GM23338 (cell line): Measurements from ENCODE around the gene SLC9C1. TPM values are rescaled to one million over a fixed set of nuclear protein-coding genes. Genes with fewer than 3 reads are reported as not detected.

Source experiments
- ATAC-seq: fragments of 200-7000 bp; cut with Tn5 transposase; 3 replicates; pipeline ENCODE4 v1.9.1; 2020
- DNase-seq: peaks from one replicate; pipeline ENCODE4 v3.0.0-alpha.2; 2015; ENCODE audit warnings: low spot score
- H2AFZ ChIP-seq: fragments of 200-600 bp; sonication (generic); 2 replicates; pipeline ENCODE4 v1.8.0; 2016; ENCODE audit warnings: antibody characterized with exemption, mild to moderate bottlenecking, moderate library complexity
- H3F3A ChIP-seq: fragments of 200-600 bp; sonication (generic); replicated peaks from 2 replicates; pipeline ENCODE4 v1.8.0; 2017; ENCODE audit warnings: antibody characterized with exemption, mixed run types, low read depth
- H3K27ac ChIP-seq: fragments of 200-600 bp; sonication (generic); 2 replicates; pipeline ENCODE4 v1.6.1; 2016; ENCODE audit warnings: low read depth
- H3K27me3 ChIP-seq: fragments of 200-600 bp; sonication (generic); 2 replicates; pipeline ENCODE4 v1.8.0; 2016; ENCODE audit warnings: mild to moderate bottlenecking, mixed run types, moderate library complexity; ENCODE audit not compliant: insufficient read depth
- H3K36me3 ChIP-seq: fragments of 200-600 bp; sonication (generic); 2 replicates; pipeline ENCODE4 v1.8.0; 2016; ENCODE audit warnings: mild to moderate bottlenecking; ENCODE audit not compliant: insufficient read depth
- H3K4me1 ChIP-seq: fragments of 200-600 bp; sonication (generic); 2 replicates; pipeline ENCODE4 v1.8.0; 2016; ENCODE audit warnings: mild to moderate bottlenecking, moderate library complexity; ENCODE audit not compliant: insufficient read depth
- H3K4me2 ChIP-seq: fragments of 200-600 bp; sonication (generic); 2 replicates; pipeline ENCODE4 v1.7.1; 2017; ENCODE audit warnings: mixed run types
- H3K4me3 ChIP-seq: fragments of 200-600 bp; sonication (generic); 2 replicates; pipeline ENCODE4 v1.6.1; 2016; ENCODE audit warnings: mixed run types
- H3K79me2 ChIP-seq: fragments of 200-600 bp; sonication (generic); replicated peaks from 2 replicates; pipeline ENCODE4 v1.8.0; 2017; ENCODE audit warnings: mild to moderate bottlenecking; ENCODE audit not compliant: insufficient read depth
- H3K9me2 ChIP-seq: fragments of 200-600 bp; sonication (generic); 2 replicates; pipeline ENCODE4 v1.8.0; 2017; ENCODE audit not compliant: insufficient read depth
- H4K20me1 ChIP-seq: fragments of 200-600 bp; sonication (generic); replicated peaks from 2 replicates; pipeline ENCODE4 v1.8.0; 2017; ENCODE audit warnings: mild to moderate bottlenecking; ENCODE audit not compliant: insufficient read depth
- H3K27ac Mint-ChIP-seq: 2 replicates; pipeline ENCODE4 v1.8.0; 2020; ENCODE audit warnings: inconsistent platforms, mild to moderate bottlenecking, moderate library complexity, mixed read lengths
- H3K27me3 Mint-ChIP-seq: 3 replicates; pipeline ENCODE4 v1.8.0; 2022; ENCODE audit warnings: low read depth, mild to moderate bottlenecking, moderate library complexity, mixed read lengths, inconsistent platforms; ENCODE audit not compliant: insufficient read depth, poor library complexity
- H3K36me3 Mint-ChIP-seq: 3 replicates; pipeline ENCODE4 v1.8.0; 2021; ENCODE audit warnings: low read depth, mild to moderate bottlenecking, inconsistent platforms, moderate library complexity, mixed read lengths
- H3K4me1 Mint-ChIP-seq: 3 replicates; pipeline ENCODE4 v1.8.0; 2020; ENCODE audit warnings: mild to moderate bottlenecking, inconsistent platforms, mixed read lengths
- H3K4me3 Mint-ChIP-seq: 3 replicates; pipeline ENCODE4 v1.8.0; 2021; ENCODE audit warnings: moderate library complexity, mild to moderate bottlenecking, inconsistent platforms, mixed read lengths
- H3K9me3 Mint-ChIP-seq: 3 replicates; pipeline ENCODE4 v1.8.0; 2020; ENCODE audit warnings: moderate library complexity, mild to moderate bottlenecking, inconsistent platforms, mixed read lengths
- CREB1 ChIP-seq: fragments of 250-450 bp; sonication (Bioruptor Pico); IDR thresholded peaks from 2 replicates; pipeline ENCODE4 v1.5.0; 2020; ENCODE audit warnings: low read depth, mild to moderate bottlenecking, moderate library complexity
- EZH2 ChIP-seq: fragments of 200-600 bp; sonication (generic); IDR thresholded peaks from one replicate; pipeline ENCODE4 v1.8.0; 2017; ENCODE audit warnings: antibody characterized with exemption, mild to moderate bottlenecking, low read depth; ENCODE audit not compliant: unreplicated experiment
- JUNB ChIP-seq: IDR thresholded peaks from one replicate; pipeline ENCODE4 v1.6.1; 2016; ENCODE audit warnings: antibody characterized with exemption; ENCODE audit not compliant: unreplicated experiment
- NANOG ChIP-seq: IDR thresholded peaks from 2 replicates; pipeline ENCODE4 v1.6.1; 2016; ENCODE audit warnings: antibody characterized with exemption, borderline replicate concordance
- POLR2AphosphoS5 ChIP-seq: IDR thresholded peaks from 2 replicates; pipeline ENCODE4 v1.6.1; 2016; ENCODE audit warnings: antibody characterized with exemption, low read depth
- STAT1 ChIP-seq: IDR thresholded peaks from one replicate; pipeline ENCODE4 v1.6.1; 2016; ENCODE audit warnings: antibody characterized with exemption; ENCODE audit not compliant: unreplicated experiment
- ZNF114 ChIP-seq: fragments of 250-450 bp; sonication (Bioruptor Pico); IDR thresholded peaks from 2 replicates; pipeline ENCODE4 v1.5.0; 2020; ENCODE audit warnings: mild to moderate bottlenecking, moderate library complexity
- ZNF331 ChIP-seq: fragments of 250-450 bp; sonication (Bioruptor Pico); IDR thresholded peaks from 2 replicates; pipeline ENCODE4 v1.5.0; 2020; ENCODE audit warnings: low read depth, mild to moderate bottlenecking, moderate library complexity
- polyA plus RNA-seq: library from polyadenylated mRNA; unstranded; fragments of >200 nt; fragmentation: Nextera tagmentation; extraction: Ambion mirVana; gene quantifications from 2 replicates; pipeline ENCODE4 v1.2.1, GENCODE V29; 2016
- total RNA-seq: library from RNA; depleted of rRNA; stranded (reverse); fragments of >200 nt; shearing (Covaris generic); gene quantifications from 2 replicates; pipeline ENCODE4 v1.2.3, GENCODE V29; 2014
- TF ChIP-seq, protein P1 (sequence below): IDR thresholded peaks from one replicate; pipeline ENCODE4 v1.6.1; 2018; ENCODE audit warnings: antibody characterized with exemption; ENCODE audit not compliant: unreplicated experiment
- TF ChIP-seq, protein P2 (sequence below), 2 experiments: fragments of 200-600 bp in 1 of 2; sonication (generic) in 1 of 2; conservative IDR thresholded peaks; 2 replicates each; pipeline versions ENCODE4 v1.5.1 to v1.6.1; 2016 to 2017; ENCODE audit warnings: antibody characterized with exemption in 2 of 2, low read depth in 2 of 2, mild to moderate bottlenecking in 2 of 2, moderate library complexity in 1 of 2
- TF ChIP-seq, protein P3 (sequence below): IDR thresholded peaks from 2 replicates; pipeline ENCODE4 v1.6.1; 2016; ENCODE audit warnings: antibody characterized with exemption

The SLC9C1 gene
- total and polyA plus RNA-seq, 2 experiments from 2014 or later = 0.97 to 1.8 TPM

DNA sequence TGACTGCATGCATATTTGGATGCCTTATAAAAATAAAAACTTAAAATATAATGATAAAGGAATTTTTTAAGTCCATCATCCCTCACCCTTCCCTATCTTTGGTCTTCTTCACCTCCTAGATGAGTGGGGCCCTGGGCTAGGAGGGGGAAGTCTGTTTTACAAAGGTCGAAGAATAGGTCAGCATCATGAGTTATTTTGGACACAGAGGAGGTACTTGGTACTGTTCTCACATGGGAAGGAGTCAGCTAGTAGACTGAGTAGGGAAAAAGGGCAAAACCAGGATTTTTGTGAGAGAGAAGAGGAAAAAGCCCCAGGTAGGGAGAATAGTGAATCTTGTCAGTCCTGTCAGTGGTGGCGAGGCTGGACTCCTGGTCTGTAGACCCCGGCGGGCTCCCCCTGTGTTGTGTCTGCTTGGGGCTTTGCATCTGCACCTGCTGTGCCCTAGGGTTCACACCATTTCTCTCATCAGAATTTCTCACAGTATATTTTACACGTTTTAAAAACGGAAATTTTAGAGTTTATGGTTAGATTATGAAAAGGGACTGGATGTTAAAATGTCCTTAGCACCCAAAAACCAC, 178.1 kb downstream of the SLC9C1 start:
- Histone ChIP-seq H2AFZ (no peak overlapping the region), H3K27me3 (no peaks in the 10 kb centered on the region)

DNA sequence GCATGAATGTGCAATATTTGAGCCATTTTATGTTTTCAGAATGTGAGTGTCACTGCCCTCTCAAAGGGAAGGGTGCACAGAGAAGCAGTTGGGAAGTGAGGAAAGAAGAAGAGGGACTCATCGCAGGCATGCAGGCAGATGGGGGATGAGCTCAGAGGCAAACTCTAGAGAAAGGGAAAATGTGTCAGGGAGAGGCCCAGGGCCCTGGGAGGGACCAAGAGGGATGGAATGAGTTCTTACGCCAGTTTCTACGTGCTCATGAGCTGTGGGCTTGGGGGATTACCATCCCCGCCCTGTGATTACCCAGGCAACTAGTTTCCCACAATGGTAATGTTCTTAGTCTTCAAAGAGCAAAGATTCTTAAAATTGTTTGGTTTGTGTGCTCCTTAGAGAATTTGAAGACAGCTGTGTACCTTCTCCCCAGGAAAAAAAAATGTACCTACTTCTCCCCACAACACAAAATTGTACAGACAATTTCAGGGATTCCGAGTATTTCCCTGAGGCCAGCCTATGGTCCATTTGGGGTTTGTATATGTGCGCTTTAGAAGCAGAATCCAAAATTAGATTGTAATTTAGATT, 178.8 kb downstream of the SLC9C1 start:
- Histone ChIP-seq H2AFZ (no peak overlapping the region), H3K27ac (no peak overlapping the region), H4K20me1 (no peaks in the 10 kb centered on the region), H3K4me3 (no peak overlapping the region), H3K4me2 (no peak overlapping the region), H3K4me1 (peaks cover 16% of the 10 kb centered on the region), H3K36me3 (no peaks in the 10 kb centered on the region; the same call in 1 of the 2 replicates), H3K27me3 (no peaks in the 10 kb centered on the region), H3K79me2 (no peaks in the 10 kb centered on the region), H3K9me2 (no peaks in the 10 kb centered on the region), H3F3A (0 out of 2 replicates have a peak, but pooled peaks cover 4% of the 10 kb centered on the region)
- H3K4me1 Mint-ChIP-seq = peaks cover 15% of the 10 kb centered on the region
- peaks cover 11% of the 10 kb centered on the region; the same call in 2 of the 3 replicates for H3K36me3 Mint-ChIP-seq
- H3K27ac Mint-ChIP-seq = no peak overlapping the region
- H3K27me3 Mint-ChIP-seq = peaks cover 2% of the 10 kb centered on the region
- no peak overlapping the region for H3K4me3 Mint-ChIP-seq
- DNase-seq (no peak), ATAC-seq (no peak)
- H3K9me3 Mint-ChIP-seq = no peaks in the 10 kb centered on the region; the same call in 2 of the 3 replicates
- TF ChIP-seq JUNB = no peak
- TF ChIP-seq, protein P1, sequence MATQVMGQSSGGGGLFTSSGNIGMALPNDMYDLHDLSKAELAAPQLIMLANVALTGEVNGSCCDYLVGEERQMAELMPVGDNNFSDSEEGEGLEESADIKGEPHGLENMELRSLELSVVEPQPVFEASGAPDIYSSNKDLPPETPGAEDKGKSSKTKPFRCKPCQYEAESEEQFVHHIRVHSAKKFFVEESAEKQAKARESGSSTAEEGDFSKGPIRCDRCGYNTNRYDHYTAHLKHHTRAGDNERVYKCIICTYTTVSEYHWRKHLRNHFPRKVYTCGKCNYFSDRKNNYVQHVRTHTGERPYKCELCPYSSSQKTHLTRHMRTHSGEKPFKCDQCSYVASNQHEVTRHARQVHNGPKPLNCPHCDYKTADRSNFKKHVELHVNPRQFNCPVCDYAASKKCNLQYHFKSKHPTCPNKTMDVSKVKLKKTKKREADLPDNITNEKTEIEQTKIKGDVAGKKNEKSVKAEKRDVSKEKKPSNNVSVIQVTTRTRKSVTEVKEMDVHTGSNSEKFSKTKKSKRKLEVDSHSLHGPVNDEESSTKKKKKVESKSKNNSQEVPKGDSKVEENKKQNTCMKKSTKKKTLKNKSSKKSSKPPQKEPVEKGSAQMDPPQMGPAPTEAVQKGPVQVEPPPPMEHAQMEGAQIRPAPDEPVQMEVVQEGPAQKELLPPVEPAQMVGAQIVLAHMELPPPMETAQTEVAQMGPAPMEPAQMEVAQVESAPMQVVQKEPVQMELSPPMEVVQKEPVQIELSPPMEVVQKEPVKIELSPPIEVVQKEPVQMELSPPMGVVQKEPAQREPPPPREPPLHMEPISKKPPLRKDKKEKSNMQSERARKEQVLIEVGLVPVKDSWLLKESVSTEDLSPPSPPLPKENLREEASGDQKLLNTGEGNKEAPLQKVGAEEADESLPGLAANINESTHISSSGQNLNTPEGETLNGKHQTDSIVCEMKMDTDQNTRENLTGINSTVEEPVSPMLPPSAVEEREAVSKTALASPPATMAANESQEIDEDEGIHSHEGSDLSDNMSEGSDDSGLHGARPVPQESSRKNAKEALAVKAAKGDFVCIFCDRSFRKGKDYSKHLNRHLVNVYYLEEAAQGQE = no peak
- no peak for TF ChIP-seq EZH2
- TF ChIP-seq STAT1 = no peak
- TF ChIP-seq CREB1 = no peak
- TF ChIP-seq ZNF331 (CRISPR knock-in tag) = no peak

More for the DNA sequence above, 178.1 kb downstream of the SLC9C1 start:
- Histone ChIP-seq H3K4me3 (no peak overlapping the region), H3K4me2 (no peak overlapping the region), H3F3A (0 out of 2 replicates have a peak, but pooled peaks cover 4% of the 10 kb centered on the region), H3K79me2 (no peaks in the 10 kb centered on the region), H3K9me2 (no peaks in the 10 kb centered on the region), H3K4me1 (peaks cover 17% of the 10 kb centered on the region), H3K36me3 (no peaks in the 10 kb centered on the region; the same call in 1 of the 2 replicates), H4K20me1 (no peaks in the 10 kb centered on the region), H3K27ac (no peak overlapping the region; the same call in 1 of the 2 replicates)
- ATAC-seq (no peak), DNase-seq (no peak)
- Mint-ChIP-seq H3K4me1 (peaks cover 15% of the 10 kb centered on the region), H3K27me3 (peaks cover 2% of the 10 kb centered on the region), H3K9me3 (no peaks in the 10 kb centered on the region; the same call in 2 of the 3 replicates), H3K27ac (no peak overlapping the region), H3K36me3 (peaks cover 9% of the 10 kb centered on the region; the same call in 2 of the 3 replicates), H3K4me3 (no peak overlapping the region)
- TF ChIP-seq STAT1 = no peak
- TF ChIP-seq, protein P2, sequence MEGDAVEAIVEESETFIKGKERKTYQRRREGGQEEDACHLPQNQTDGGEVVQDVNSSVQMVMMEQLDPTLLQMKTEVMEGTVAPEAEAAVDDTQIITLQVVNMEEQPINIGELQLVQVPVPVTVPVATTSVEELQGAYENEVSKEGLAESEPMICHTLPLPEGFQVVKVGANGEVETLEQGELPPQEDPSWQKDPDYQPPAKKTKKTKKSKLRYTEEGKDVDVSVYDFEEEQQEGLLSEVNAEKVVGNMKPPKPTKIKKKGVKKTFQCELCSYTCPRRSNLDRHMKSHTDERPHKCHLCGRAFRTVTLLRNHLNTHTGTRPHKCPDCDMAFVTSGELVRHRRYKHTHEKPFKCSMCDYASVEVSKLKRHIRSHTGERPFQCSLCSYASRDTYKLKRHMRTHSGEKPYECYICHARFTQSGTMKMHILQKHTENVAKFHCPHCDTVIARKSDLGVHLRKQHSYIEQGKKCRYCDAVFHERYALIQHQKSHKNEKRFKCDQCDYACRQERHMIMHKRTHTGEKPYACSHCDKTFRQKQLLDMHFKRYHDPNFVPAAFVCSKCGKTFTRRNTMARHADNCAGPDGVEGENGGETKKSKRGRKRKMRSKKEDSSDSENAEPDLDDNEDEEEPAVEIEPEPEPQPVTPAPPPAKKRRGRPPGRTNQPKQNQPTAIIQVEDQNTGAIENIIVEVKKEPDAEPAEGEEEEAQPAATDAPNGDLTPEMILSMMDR (conservative IDR thresholded peaks at IDR 0.05; ENCODE audit: low read depth in 2 of 2) = no peak
- no peak for TF ChIP-seq POLR2AphosphoS5
- TF ChIP-seq ZNF114 (CRISPR knock-in tag) = no peak
- no peak for TF ChIP-seq EZH2
- TF ChIP-seq, protein P3, sequence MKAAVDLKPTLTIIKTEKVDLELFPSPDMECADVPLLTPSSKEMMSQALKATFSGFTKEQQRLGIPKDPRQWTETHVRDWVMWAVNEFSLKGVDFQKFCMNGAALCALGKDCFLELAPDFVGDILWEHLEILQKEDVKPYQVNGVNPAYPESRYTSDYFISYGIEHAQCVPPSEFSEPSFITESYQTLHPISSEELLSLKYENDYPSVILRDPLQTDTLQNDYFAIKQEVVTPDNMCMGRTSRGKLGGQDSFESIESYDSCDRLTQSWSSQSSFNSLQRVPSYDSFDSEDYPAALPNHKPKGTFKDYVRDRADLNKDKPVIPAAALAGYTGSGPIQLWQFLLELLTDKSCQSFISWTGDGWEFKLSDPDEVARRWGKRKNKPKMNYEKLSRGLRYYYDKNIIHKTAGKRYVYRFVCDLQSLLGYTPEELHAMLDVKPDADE = no peak
- no peak for TF ChIP-seq JUNB
- no peak for TF ChIP-seq CREB1
- TF ChIP-seq NANOG = no peak
- TF ChIP-seq ZNF331 (CRISPR knock-in tag) = no peak
